Measurements from ENCODE around the gene AGAP2. TPM values are rescaled to one million over a fixed set of nuclear protein-coding genes. Genes with fewer than 3 reads are reported as not detected.

AGAP2 gene
- total RNA-seq, 1 donor from 2014 or later, result under 0.01 TPM

DNA sequence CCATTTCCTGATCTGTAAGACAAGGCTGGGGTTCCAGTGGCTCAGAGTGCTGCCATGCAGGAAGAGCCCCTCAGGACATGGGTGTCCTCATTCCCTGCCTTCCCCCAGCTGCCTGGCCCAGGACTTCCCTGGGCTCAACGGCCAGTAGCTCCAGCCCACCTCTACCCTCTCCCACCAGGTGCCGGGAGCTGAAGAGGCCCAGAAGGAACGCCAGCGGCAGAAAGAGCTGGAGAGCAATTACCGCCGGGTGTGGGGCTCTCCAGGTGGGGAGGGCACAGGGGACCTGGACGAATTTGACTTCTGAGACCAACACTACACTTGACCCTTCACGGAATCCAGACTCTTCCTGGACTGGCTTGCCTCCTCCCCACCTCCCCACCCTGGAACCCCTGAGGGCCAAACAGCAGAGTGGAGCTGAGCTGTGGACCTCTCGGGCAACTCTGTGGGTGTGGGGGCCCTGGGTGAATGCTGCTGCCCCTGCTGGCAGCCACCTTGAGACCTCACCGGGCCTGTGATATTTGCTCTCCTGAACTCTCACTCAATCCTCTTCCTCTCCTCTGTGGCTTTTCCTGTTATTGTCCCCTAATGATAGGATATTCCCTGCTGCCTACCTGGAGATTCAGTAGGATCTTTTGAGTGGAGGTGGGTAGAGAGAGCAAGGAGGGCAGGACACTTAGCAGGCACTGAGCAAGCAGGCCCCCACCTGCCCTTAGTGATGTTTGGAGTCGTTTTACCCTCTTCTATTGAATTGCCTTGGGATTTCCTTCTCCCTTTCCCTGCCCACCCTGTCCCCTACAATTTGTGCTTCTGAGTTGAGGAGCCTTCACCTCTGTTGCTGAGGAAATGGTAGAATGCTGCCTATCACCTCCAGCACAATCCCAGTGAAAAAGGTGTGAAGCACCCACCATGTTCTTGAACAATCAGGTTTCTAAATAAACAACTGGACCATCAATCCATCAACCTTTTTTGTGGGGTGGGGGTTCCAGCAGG is 17.6 kb downstream of the AGAP2 start:
- TF ChIP-seq CTCF (conservative IDR thresholded peaks at IDR 0.05; ENCODE audit: low read depth, low read length), result no peak
- H3K4me3 ChIP-seq (ENCODE audit: low read depth, low read length), result no peak overlapping the region
- no peak for DNase-seq (ENCODE audit: low read depth)

DNA sequence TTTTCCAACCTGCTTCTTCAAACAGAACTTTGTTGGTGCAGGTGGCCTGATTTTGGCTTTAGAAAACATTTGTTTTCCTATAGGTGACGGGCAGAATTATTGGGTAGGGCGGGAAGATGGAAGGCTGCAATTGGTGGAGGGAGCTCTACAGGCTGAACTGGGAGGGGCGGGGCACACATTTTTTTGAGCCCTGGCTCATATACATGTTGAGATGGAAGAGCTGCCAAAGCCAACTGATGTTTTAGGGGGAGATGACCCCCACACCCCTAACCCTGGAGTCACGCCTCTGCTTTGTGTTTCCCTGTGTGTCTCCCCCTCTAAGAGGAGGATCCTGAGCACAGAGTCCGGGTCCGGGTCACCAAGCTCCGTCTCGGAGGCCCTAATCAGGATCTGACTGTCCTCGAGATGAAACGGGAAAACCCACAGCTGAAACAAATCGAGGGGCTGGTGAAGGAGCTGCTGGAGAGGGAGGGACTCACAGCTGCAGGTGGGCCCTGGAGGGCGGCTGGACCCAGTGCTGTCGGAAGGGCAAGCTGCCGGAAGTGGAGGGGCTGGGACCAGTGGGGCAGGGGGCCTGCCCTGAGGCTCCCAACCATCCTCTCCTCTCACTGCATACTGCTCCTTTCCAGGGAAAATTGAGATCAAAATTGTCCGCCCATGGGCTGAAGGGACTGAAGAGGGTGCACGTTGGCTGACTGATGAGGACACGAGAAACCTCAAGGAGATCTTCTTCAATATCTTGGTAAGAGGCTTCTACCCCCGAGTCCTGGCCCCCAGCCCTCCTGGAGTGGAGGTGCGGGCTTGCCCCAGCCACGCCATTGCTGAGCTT is 18.6 kb downstream of the AGAP2 start:
- no peak for TF ChIP-seq CTCF (conservative IDR thresholded peaks at IDR 0.05; ENCODE audit: low read depth, low read length)
- DNase-seq (ENCODE audit: low read depth), result no peak
- no peak overlapping the region for H3K4me3 ChIP-seq (ENCODE audit: low read depth, low read length)

GRCh38 chr12:57718641-57719528 is 19.7 kb downstream of the AGAP2 start:
- no peak for DNase-seq (ENCODE audit: low read depth)
- no peak overlapping the region for H3K4me3 ChIP-seq (ENCODE audit: low read depth, low read length)
- TF ChIP-seq CTCF (conservative IDR thresholded peaks at IDR 0.05; ENCODE audit: low read depth, low read length), result no peak

GRCh38 chr12:57717846-57718640 is 20.5 kb downstream of the AGAP2 start:
- H3K4me3 ChIP-seq (ENCODE audit: low read depth, low read length), result no peak overlapping the region
- no peak for TF ChIP-seq CTCF (conservative IDR thresholded peaks at IDR 0.05; ENCODE audit: low read depth, low read length)
- no peak for DNase-seq (ENCODE audit: low read depth)

GRCh38 chr12:57717131-57717530 is 21.4 kb downstream of the AGAP2 start:
- no peak for DNase-seq (ENCODE audit: low read depth)
- no peak for TF ChIP-seq CTCF (conservative IDR thresholded peaks at IDR 0.05; ENCODE audit: low read depth, low read length)
- no peak overlapping the region for H3K4me3 ChIP-seq (ENCODE audit: low read depth, low read length)

GRCh38 chr12:57716305-57716704 is 22.2 kb downstream of the AGAP2 start:
- no peak for DNase-seq (ENCODE audit: low read depth)
- no peak for TF ChIP-seq CTCF (conservative IDR thresholded peaks at IDR 0.05; ENCODE audit: low read depth, low read length)
- H3K4me3 ChIP-seq (ENCODE audit: low read depth, low read length), result no peak overlapping the region

Data from epithelial cell of proximal tubule (primary cell).